ENCODE results near the gene FRMD4A. TPM values are rescaled to one million over a fixed set of nuclear protein-coding genes. Genes with fewer than 3 reads are reported as not detected.

The FRMD4A gene
- total RNA-seq, 4 donors from 2014 or later: 4.4 to 7.1 (median 5.2) TPM

GRCh38 chr10:14056610-14057332 is 274.0 kb downstream of the FRMD4A start:
- Histone ChIP-seq H3K9me3 (no peaks in the 10 kb centered on the region), H3K27me3 (no peaks in the 10 kb centered on the region), H3K4me1 (no peaks in the 10 kb centered on the region), H3K4me3 (no peak overlapping the region), H3K36me3 (no peaks in the 10 kb centered on the region), H3K27ac (no peak overlapping the region)
- in situ Hi-C loops (cut with MboI; ENCODE audit: low sequenced_read_pairs in 4 of 4) (no loop called here), intact Hi-C loops (cut with DNase I; ENCODE audit: low total_unique reads) (no loop called here)
- no peak for TF ChIP-seq CTCF (IDR thresholded peaks at IDR 0.05 in 4 of 5, conservative IDR thresholded peaks at IDR 0.05 in 1 of 5)
- no peak for TF ChIP-seq POLR2A (IDR thresholded peaks at IDR 0.05)
- ATAC-seq (peak; percentile 36 to 50), DNase-seq (no peak)

GRCh38 chr10:14052931-14053330 is 277.8 kb downstream of the FRMD4A start:
- ATAC-seq (no peak), DNase-seq (no peak)
- H3K27me3 ChIP-seq: no peaks in the 10 kb centered on the region
- H3K4me1 ChIP-seq: no peaks in the 10 kb centered on the region
- no peak for TF ChIP-seq POLR2A (IDR thresholded peaks at IDR 0.05)
- TF ChIP-seq CTCF (IDR thresholded peaks at IDR 0.05 in 4 of 5, conservative IDR thresholded peaks at IDR 0.05 in 1 of 5): no peak
- no peak overlapping the region for H3K27ac ChIP-seq
- no peaks in the 10 kb centered on the region for H3K36me3 ChIP-seq
- H3K9me3 ChIP-seq: no peaks in the 10 kb centered on the region
- in situ Hi-C loops (cut with MboI; ENCODE audit: low sequenced_read_pairs in 4 of 4) (no loop called here), intact Hi-C loops (cut with DNase I; ENCODE audit: low total_unique reads) (no loop called here)
- H3K4me3 ChIP-seq: no peak overlapping the region

- H3K27me3 ChIP-seq: no peaks in the 10 kb centered on the region
- in situ Hi-C loops (cut with MboI; ENCODE audit: low sequenced_read_pairs in 4 of 4) (no loop called here), intact Hi-C loops (cut with DNase I; ENCODE audit: low total_unique reads) (no loop called here)
- no peak overlapping the region for H3K4me3 ChIP-seq
- TF ChIP-seq POLR2A (IDR thresholded peaks at IDR 0.05) (no peak), CTCF (IDR thresholded peaks at IDR 0.05 in 4 of 5, conservative IDR thresholded peaks at IDR 0.05 in 1 of 5) (no peak)
- no peaks in the 10 kb centered on the region for H3K36me3 ChIP-seq
- no peak for ATAC-seq
- no peaks in the 10 kb centered on the region for H3K4me1 ChIP-seq
- no peak overlapping the region for H3K27ac ChIP-seq
- DNase-seq: no peak
- no peaks in the 10 kb centered on the region for H3K9me3 ChIP-seq
Observed at GRCh38 chr10:14050598-14050997, 280.1 kb downstream of the FRMD4A start.

GRCh38 chr10:14048930-14049613 is 281.7 kb downstream of the FRMD4A start:
- Histone ChIP-seq H3K4me1 (no peaks in the 10 kb centered on the region), H3K27ac (no peak overlapping the region), H3K36me3 (no peaks in the 10 kb centered on the region), H3K4me3 (no peak overlapping the region), H3K9me3 (no peaks in the 10 kb centered on the region), H3K27me3 (no peaks in the 10 kb centered on the region)
- intact Hi-C loops (cut with DNase I; ENCODE audit: low total_unique reads) (no loop called here), in situ Hi-C loops (cut with MboI; ENCODE audit: low sequenced_read_pairs in 4 of 4) (no loop called here)
- DNase-seq (no peak), ATAC-seq (no peak)
- no peak for TF ChIP-seq CTCF (IDR thresholded peaks at IDR 0.05 in 4 of 5, conservative IDR thresholded peaks at IDR 0.05 in 1 of 5)
- TF ChIP-seq POLR2A (IDR thresholded peaks at IDR 0.05): no peak
